ENCODE measurements around the gene ZBTB44. TPM values are rescaled to one million over a fixed set of nuclear protein-coding genes. Genes with fewer than 3 reads are reported as not detected.

The ZBTB44 gene
- polyA plus RNA-seq, 2 donors: 6.7 to 7.2 TPM

DNA sequence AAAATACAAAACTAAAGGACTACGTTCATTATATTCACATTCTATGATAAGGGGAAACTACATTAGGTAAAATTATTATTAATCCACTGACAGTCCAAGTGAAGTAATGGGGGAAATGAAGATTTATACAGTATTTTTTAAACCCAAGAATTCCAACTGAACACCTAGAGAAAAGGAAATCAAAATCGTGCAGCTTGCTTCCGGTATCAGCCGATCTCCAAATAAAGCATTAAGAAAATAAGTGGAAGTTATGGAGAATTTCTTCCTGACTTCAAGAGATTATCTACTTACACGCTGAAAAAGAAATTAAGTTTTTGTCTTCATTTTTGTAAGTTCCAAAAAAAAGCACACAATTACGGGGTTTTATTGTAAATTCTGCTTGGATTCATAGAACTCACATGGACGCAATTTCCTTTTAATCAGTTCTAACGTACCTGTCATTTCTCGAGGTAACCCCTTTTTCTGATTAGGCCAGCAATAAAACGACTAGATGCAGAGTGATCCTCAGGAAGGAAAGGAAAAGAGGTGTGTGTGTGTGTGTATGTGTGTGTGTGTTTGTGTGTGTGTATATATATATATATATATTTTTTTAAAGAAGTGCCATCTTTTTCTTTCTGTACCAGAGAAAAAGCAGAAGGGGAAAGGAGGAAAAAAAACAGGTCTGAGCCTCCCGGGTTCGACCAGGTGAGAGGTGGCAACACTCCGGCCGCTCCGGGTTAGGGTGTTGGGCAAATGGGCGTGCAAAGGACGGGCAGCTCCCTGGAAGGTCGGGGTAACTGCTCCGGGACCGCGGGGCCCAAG lies 1.1 kb downstream of the ZBTB44 start:
- no peaks in the 10 kb centered on the region for H3K27me3 ChIP-seq (ENCODE audit: control insufficient read depth in 1 of 2, insufficient read depth in 2 of 2, low read length in 2 of 2)
- 1 to 2% methylated on average over 21 of the region's 21 CpGs for WGBS, 2 donors
- no peaks in the 10 kb centered on the region for H3K9me3 ChIP-seq (ENCODE audit: control insufficient read depth in 2 of 2, insufficient read depth in 1 of 2, low read depth in 1 of 2, low read length in 1 of 2)
- no peaks in the 10 kb centered on the region for H3K36me3 ChIP-seq (ENCODE audit: control insufficient read depth in 2 of 2, insufficient read depth in 2 of 2, low read length in 1 of 2)
- H3K27ac ChIP-seq (ENCODE audit: low read depth in 2 of 2, low read length in 1 of 2): peak overlapping the region; percentile 93 to 95
- H3K4me1 ChIP-seq (ENCODE audit: control insufficient read depth in 2 of 2, insufficient read depth in 2 of 2, low read length in 1 of 2): peaks cover 0 to 4% of the 10 kb centered on the region in 2 donors
- peak overlapping the region; percentile 57 to 91 for H3K4me3 ChIP-seq (ENCODE audit: low read depth in 1 of 2, low read length in 2 of 2)

DNA sequence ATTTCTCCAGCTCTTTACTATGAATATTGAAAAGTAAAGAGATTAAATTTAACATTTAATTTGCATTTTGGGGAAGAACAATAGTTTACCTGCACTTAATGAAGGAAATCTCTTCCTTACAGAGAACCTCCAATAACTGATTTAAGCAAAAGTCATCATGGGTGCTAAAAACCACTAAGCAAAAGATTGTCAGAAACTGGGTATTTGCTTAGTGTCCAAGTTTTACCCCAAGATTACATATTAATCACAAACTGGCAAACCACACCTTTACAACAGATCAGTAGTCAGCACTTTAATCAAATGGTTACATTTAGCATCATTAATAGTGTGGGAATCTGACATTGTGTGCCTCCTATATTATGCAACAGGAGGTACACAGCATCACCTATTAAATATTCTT lies 2.7 kb downstream of the ZBTB44 start:
- Histone ChIP-seq H3K27ac (ENCODE audit: low read depth in 2 of 2, low read length in 1 of 2) (no peak overlapping the region), H3K4me3 (ENCODE audit: low read depth in 1 of 2, low read length in 2 of 2) (peak overlapping the region in 1 of 2 donors; percentile 19), H3K27me3 (ENCODE audit: control insufficient read depth in 1 of 2, insufficient read depth in 2 of 2, low read length in 2 of 2) (no peaks in the 10 kb centered on the region), H3K9me3 (ENCODE audit: control insufficient read depth in 2 of 2, insufficient read depth in 1 of 2, low read depth in 1 of 2, low read length in 1 of 2) (no peaks in the 10 kb centered on the region), H3K36me3 (ENCODE audit: control insufficient read depth in 2 of 2, insufficient read depth in 2 of 2, low read length in 1 of 2) (no peaks in the 10 kb centered on the region), H3K4me1 (ENCODE audit: control insufficient read depth in 2 of 2, insufficient read depth in 2 of 2, low read length in 1 of 2) (peaks cover 0 to 4% of the 10 kb centered on the region in 2 donors)

DNA sequence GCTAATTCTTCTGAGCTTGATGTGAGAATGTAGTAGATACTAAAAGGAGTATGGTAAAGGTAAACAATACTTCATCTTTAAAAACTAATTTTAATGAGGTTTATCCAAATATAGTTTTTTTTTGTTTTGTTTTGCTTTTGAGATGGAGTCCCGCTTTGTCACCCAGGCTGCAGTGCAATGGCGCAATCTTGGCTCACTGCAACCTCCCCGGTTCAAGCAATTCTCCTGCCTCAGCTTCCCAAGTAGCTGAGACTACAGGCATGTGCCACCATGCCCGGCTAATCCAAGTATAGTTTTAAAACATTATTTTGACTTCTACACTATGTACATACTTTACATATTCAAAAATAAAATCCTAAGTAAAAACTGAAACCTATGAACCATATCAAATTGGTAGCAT lies 4.1 kb downstream of the ZBTB44 start:
- no peak overlapping the region for H3K4me3 ChIP-seq (ENCODE audit: low read depth in 1 of 2, low read length in 2 of 2)
- 72 to 75% methylated on average over 4 of the region's 4 CpGs for WGBS, 2 donors
- no peaks in the 10 kb centered on the region for H3K27me3 ChIP-seq (ENCODE audit: control insufficient read depth in 1 of 2, insufficient read depth in 2 of 2, low read length in 2 of 2)
- H3K27ac ChIP-seq (ENCODE audit: low read depth in 2 of 2, low read length in 1 of 2): no peak overlapping the region
- H3K9me3 ChIP-seq (ENCODE audit: control insufficient read depth in 2 of 2, insufficient read depth in 1 of 2, low read depth in 1 of 2, low read length in 1 of 2): no peaks in the 10 kb centered on the region
- peaks cover 0 to 4% of the 10 kb centered on the region in 2 donors for H3K4me1 ChIP-seq (ENCODE audit: control insufficient read depth in 2 of 2, insufficient read depth in 2 of 2, low read length in 1 of 2)
- H3K36me3 ChIP-seq (ENCODE audit: control insufficient read depth in 2 of 2, insufficient read depth in 2 of 2, low read length in 1 of 2): no peaks in the 10 kb centered on the region

DNA sequence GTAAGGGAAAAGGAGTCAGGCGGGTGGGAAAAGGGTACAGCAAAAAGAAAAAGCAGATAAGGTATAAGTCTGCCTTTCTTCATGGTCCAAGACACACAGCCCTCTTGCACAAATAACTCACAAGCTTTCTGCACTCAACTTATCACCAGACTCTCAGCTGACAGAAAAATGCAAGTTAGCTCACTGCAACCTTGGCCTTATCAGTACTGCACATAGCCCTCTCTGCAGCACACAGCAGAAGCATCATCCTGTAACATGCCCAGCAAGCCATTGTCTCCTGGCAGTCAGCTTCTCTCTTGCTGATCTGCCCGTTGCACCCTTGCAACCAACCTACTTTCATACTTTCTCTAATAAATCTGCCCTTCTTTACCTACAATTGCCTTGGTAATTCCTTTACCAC lies 5.8 kb downstream of the ZBTB44 start:
- H3K27ac ChIP-seq (ENCODE audit: low read depth in 2 of 2, low read length in 1 of 2): no peak overlapping the region
- H3K4me3 ChIP-seq (ENCODE audit: low read depth in 1 of 2, low read length in 2 of 2): no peak overlapping the region
- 82 to 83% methylated on average over 2 of the region's 2 CpGs for WGBS, 2 donors

DNA sequence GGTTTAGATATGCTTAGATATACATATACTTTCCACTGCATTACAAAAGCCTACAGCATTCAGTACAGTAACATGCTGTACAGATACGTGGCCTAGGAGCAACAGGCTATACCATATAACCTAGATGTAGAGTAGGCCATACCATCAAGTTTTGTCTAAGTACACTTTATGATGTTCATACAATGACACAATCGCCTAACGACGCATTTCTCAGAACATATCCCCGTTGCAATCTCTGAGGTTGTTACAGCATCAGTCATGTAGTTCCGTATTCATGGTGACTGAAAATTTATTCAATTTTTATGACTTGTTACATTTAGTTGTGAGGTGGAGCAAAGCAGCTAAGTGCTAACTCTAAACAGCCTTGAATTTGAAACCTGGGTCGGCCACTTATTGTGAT lies 6.7 kb downstream of the ZBTB44 start:
- Histone ChIP-seq H3K27ac (ENCODE audit: low read depth in 2 of 2, low read length in 1 of 2) (no peak overlapping the region), H3K27me3 (ENCODE audit: control insufficient read depth in 1 of 2, insufficient read depth in 2 of 2, low read length in 2 of 2) (no peaks in the 10 kb centered on the region), H3K4me1 (ENCODE audit: control insufficient read depth in 2 of 2, insufficient read depth in 2 of 2, low read length in 1 of 2) (peaks cover 0 to 4% of the 10 kb centered on the region in 2 donors), H3K9me3 (ENCODE audit: control insufficient read depth in 2 of 2, insufficient read depth in 1 of 2, low read depth in 1 of 2, low read length in 1 of 2) (no peaks in the 10 kb centered on the region), H3K4me3 (ENCODE audit: low read depth in 1 of 2, low read length in 2 of 2) (no peak overlapping the region), H3K36me3 (ENCODE audit: control insufficient read depth in 2 of 2, insufficient read depth in 2 of 2, low read length in 1 of 2) (no peaks in the 10 kb centered on the region)
- 95 to 96% methylated on average over 7 of the region's 7 CpGs for WGBS, 2 donors

More for the DNA sequence above, 5.8 kb downstream of the ZBTB44 start:
- Histone ChIP-seq H3K9me3 (ENCODE audit: control insufficient read depth in 2 of 2, insufficient read depth in 1 of 2, low read depth in 1 of 2, low read length in 1 of 2) (no peaks in the 10 kb centered on the region), H3K27me3 (ENCODE audit: control insufficient read depth in 1 of 2, insufficient read depth in 2 of 2, low read length in 2 of 2) (no peaks in the 10 kb centered on the region), H3K4me1 (ENCODE audit: control insufficient read depth in 2 of 2, insufficient read depth in 2 of 2, low read length in 1 of 2) (peaks cover 0 to 4% of the 10 kb centered on the region in 2 donors), H3K36me3 (ENCODE audit: control insufficient read depth in 2 of 2, insufficient read depth in 2 of 2, low read length in 1 of 2) (no peaks in the 10 kb centered on the region)

DNA sequence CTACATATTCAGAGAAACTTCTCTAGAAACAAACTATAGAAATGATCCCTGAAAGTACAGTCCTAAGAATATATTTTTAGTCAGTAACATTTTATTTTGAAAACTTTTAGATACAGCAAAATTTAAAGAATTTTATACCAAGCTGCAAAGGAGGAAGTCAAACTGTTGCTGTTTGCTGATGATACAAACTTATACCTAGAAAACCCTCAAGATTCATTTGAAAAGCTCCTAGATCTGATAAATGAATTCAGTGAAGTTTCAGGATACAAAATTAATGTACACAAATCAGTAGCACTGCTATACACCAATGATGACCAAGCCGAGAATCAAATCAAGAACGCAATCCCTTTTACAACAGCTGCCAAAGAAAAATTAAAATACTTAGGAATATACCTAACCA lies 10.1 kb downstream of the ZBTB44 start:
- no peaks in the 10 kb centered on the region for H3K9me3 ChIP-seq (ENCODE audit: control insufficient read depth in 2 of 2, insufficient read depth in 1 of 2, low read depth in 1 of 2, low read length in 1 of 2)
- peaks cover 4% of the 10 kb centered on the region in 2 donors for H3K4me1 ChIP-seq (ENCODE audit: control insufficient read depth in 2 of 2, insufficient read depth in 2 of 2, low read length in 1 of 2)
- 90 to 92% methylated on average over 2 of the region's 2 CpGs for WGBS, 2 donors
- H3K36me3 ChIP-seq (ENCODE audit: control insufficient read depth in 2 of 2, insufficient read depth in 2 of 2, low read length in 1 of 2): peaks cover 3 to 4% of the 10 kb centered on the region in 2 donors
- no peak overlapping the region for H3K4me3 ChIP-seq (ENCODE audit: low read depth in 1 of 2, low read length in 2 of 2)
- H3K27ac ChIP-seq (ENCODE audit: low read depth in 2 of 2, low read length in 1 of 2): no peak overlapping the region
- H3K27me3 ChIP-seq (ENCODE audit: control insufficient read depth in 1 of 2, insufficient read depth in 2 of 2, low read length in 2 of 2): no peaks in the 10 kb centered on the region

DNA sequence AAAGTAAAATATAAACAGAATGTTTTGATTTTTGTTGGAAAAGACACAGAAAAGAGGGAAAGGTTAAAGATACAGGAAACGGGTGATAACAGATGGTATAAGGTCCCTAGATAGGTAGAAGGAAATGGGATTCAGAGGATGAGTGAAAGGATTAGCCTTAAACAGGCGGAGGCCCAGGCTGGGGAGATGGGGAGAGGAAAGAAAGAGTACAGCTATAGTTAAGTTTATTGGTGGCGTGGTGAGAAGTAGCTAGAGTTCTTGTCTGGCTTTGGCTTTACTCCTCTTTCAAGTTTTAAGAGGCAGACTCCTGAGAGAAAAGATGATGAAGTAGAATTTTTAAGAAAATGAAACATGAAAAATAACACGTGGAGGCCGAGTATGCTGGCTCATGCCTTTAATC lies 13.7 kb downstream of the ZBTB44 start:
- peaks cover 3 to 4% of the 10 kb centered on the region in 2 donors for H3K36me3 ChIP-seq (ENCODE audit: control insufficient read depth in 2 of 2, insufficient read depth in 2 of 2, low read length in 1 of 2)
- H3K4me3 ChIP-seq (ENCODE audit: low read depth in 1 of 2, low read length in 2 of 2): no peak overlapping the region
- 77 to 78% methylated on average over 5 of the region's 5 CpGs for WGBS, 2 donors
- H3K27me3 ChIP-seq (ENCODE audit: control insufficient read depth in 1 of 2, insufficient read depth in 2 of 2, low read length in 2 of 2): no peaks in the 10 kb centered on the region
- no peaks in the 10 kb centered on the region for H3K9me3 ChIP-seq (ENCODE audit: control insufficient read depth in 2 of 2, insufficient read depth in 1 of 2, low read depth in 1 of 2, low read length in 1 of 2)
- H3K4me1 ChIP-seq (ENCODE audit: control insufficient read depth in 2 of 2, insufficient read depth in 2 of 2, low read length in 1 of 2): peaks cover 0 to 4% of the 10 kb centered on the region in 2 donors
- no peak overlapping the region for H3K27ac ChIP-seq (ENCODE audit: low read depth in 2 of 2, low read length in 1 of 2)

DNA sequence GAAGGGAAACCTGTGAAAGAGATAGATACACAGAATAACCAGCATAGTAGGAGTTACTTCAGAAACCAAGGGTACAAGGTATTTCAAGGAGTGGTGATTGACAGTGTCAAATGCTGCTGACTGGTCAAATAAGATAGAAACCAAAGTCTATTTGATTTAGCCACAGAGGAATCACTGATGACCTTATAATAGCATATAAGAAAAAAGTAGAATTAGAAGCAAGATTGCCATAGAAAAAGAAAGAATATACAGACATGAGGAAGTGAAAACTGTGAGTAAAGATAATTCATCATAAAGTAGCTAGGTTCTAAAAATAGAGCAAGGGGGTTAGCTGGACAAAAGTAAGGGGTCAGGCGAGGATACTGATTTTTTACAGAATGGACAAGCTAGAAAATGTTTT lies 14.2 kb downstream of the ZBTB44 start:
- Histone ChIP-seq H3K27ac (ENCODE audit: low read depth in 2 of 2, low read length in 1 of 2) (no peak overlapping the region), H3K27me3 (ENCODE audit: control insufficient read depth in 1 of 2, insufficient read depth in 2 of 2, low read length in 2 of 2) (no peaks in the 10 kb centered on the region), H3K9me3 (ENCODE audit: control insufficient read depth in 2 of 2, insufficient read depth in 1 of 2, low read depth in 1 of 2, low read length in 1 of 2) (no peaks in the 10 kb centered on the region), H3K4me1 (ENCODE audit: control insufficient read depth in 2 of 2, insufficient read depth in 2 of 2, low read length in 1 of 2) (peaks cover 0 to 4% of the 10 kb centered on the region in 2 donors), H3K36me3 (ENCODE audit: control insufficient read depth in 2 of 2, insufficient read depth in 2 of 2, low read length in 1 of 2) (peaks cover 3 to 4% of the 10 kb centered on the region in 2 donors), H3K4me3 (ENCODE audit: low read depth in 1 of 2, low read length in 2 of 2) (no peak overlapping the region)
- 53 to 68% methylated on average over 1 of the region's 1 CpG for WGBS, 2 donors

DNA sequence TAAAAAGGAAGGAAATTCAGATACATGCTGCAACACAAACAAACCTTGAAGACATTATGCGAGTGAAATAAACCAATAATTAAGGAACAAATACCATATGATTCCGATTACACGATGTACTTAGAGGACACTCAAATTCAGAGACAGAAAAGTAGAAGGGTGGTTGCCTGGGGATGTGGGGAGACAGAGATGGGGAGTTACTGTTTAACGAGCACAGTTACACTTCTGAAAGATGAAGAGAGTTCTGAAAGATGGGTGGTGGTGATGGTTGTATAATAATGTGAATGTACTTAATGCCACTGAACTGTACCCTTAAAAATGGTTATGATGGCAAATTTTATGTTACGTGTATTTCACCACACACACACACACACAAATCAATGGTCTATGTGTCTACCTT lies 14.7 kb downstream of the ZBTB44 start:
- no peak overlapping the region for H3K27ac ChIP-seq (ENCODE audit: low read depth in 2 of 2, low read length in 1 of 2)
- no peak overlapping the region for H3K4me3 ChIP-seq (ENCODE audit: low read depth in 1 of 2, low read length in 2 of 2)
- peaks cover 3 to 4% of the 10 kb centered on the region in 2 donors for H3K36me3 ChIP-seq (ENCODE audit: control insufficient read depth in 2 of 2, insufficient read depth in 2 of 2, low read length in 1 of 2)
- H3K9me3 ChIP-seq (ENCODE audit: control insufficient read depth in 2 of 2, insufficient read depth in 1 of 2, low read depth in 1 of 2, low read length in 1 of 2): no peaks in the 10 kb centered on the region
- 93 to 95% methylated on average over 5 of the region's 5 CpGs for WGBS, 2 donors
- H3K27me3 ChIP-seq (ENCODE audit: control insufficient read depth in 1 of 2, insufficient read depth in 2 of 2, low read length in 2 of 2): no peaks in the 10 kb centered on the region
- H3K4me1 ChIP-seq (ENCODE audit: control insufficient read depth in 2 of 2, insufficient read depth in 2 of 2, low read length in 1 of 2): peaks cover 0 to 4% of the 10 kb centered on the region in 2 donors

DNA sequence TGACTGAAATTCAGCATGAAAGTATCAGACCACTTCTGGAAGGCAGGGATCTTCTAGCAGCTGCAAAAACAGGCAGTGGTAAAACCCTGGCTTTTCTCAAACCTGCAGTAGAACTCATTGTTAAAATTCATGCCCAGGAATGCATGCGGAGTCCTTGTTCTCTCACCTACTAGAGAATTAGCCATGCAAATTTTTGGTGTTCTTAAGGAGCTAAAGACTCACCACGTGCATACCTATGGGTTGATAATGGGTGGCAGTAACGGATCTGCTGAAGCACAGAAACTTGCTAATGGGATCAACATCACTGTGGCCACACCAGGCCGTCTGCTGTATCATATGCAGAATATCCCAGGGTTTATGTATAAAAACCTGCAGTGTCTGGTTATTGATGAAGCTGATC lies 19.1 kb downstream of the ZBTB44 start:
- no peaks in the 10 kb centered on the region for H3K9me3 ChIP-seq (ENCODE audit: control insufficient read depth in 2 of 2, insufficient read depth in 1 of 2, low read depth in 1 of 2, low read length in 1 of 2)
- WGBS, 2 donors: 85% methylated on average over 4 of the region's 4 CpGs

More for the DNA sequence above, 19.1 kb downstream of the ZBTB44 start:
- Histone ChIP-seq H3K27me3 (ENCODE audit: control insufficient read depth in 1 of 2, insufficient read depth in 2 of 2, low read length in 2 of 2) (no peaks in the 10 kb centered on the region), H3K27ac (ENCODE audit: low read depth in 2 of 2, low read length in 1 of 2) (no peak overlapping the region), H3K36me3 (ENCODE audit: control insufficient read depth in 2 of 2, insufficient read depth in 2 of 2, low read length in 1 of 2) (no peaks in the 10 kb centered on the region), H3K4me1 (ENCODE audit: control insufficient read depth in 2 of 2, insufficient read depth in 2 of 2, low read length in 1 of 2) (no peaks in the 10 kb centered on the region), H3K4me3 (ENCODE audit: low read depth in 1 of 2, low read length in 2 of 2) (no peak overlapping the region)
